Sciatic nerve (tissue), 2 donors: ENCODE results near the gene LAMP1. TPM values are rescaled to one million over a fixed set of nuclear protein-coding genes. Genes with fewer than 3 reads are reported as not detected.
"Not testable (repeated sequence)": the region's sequence is repeated elsewhere in the genome, so short reads cannot be mapped to it uniquely, and the experiment has no call there.

Source experiments
- ATAC-seq: fragments of 200-7000 bp; cut with Tn5 transposase; one replicate; pipeline ENCODE4 v1.9.1; 2020; ENCODE audit warnings: mild to moderate bottlenecking, moderate library complexity
- DNase-seq: peaks from one replicate; pipeline ENCODE4 v3.0.0-alpha.2; 2020; ENCODE audit warnings: low spot score
- intact Hi-C: fragments of 100-400 bp; cut with DNase I; formaldehyde crosslinking; loops from one replicate; pipeline ENCODE4 v1.14.2; 2022
- total RNA-seq: library from RNA; stranded (reverse); fragmentation: NEBNext Ultra II Directional; extraction: Animal tissue kit (Norgen Biotek cat#: 25700); gene quantifications from one replicate; pipeline ENCODE4 v1.2.1, GENCODE V29; 2021
- donor health status: DM: no; HTN: no; CAD: no.
- donor health status: DM: no; HTN: no; CAD: no.

Gene LAMP1
- 183 TPM for total RNA-seq

GRCh38 chr13:113296823-113297369 is at the start of gene LAMP1:
Gene LAMP1 (plus strand): TSS chr13:113297239. CDS start chr13:113297435, 196 bp downstream.
- intact Hi-C loops = no loop called here
- ATAC-seq (peak; percentile 97), DNase-seq (peak; percentile 99)

GRCh38 chr13:113252516-113253095 is 44.4 kb upstream of the LAMP1 start:
- ATAC-seq (no peak), DNase-seq (no peak)
- intact Hi-C loops = no loop called here

GRCh38 chr13:113257908-113258307 is 39.1 kb upstream of the LAMP1 start:
- intact Hi-C loops, DNase-seq, ATAC-seq: not testable (repeated sequence)

GRCh38 chr13:113258321-113259054 is 38.6 kb upstream of the LAMP1 start:
- ATAC-seq (no peak), DNase-seq (no peak)
- intact Hi-C loops = no loop called here

GRCh38 chr13:113260996-113261395 is 36.0 kb upstream of the LAMP1 start:
- intact Hi-C loops = no loop called here
- no peak for ATAC-seq
- DNase-seq = no peak

- ATAC-seq, DNase-seq, intact Hi-C loops: not testable (repeated sequence)
Observed at GRCh38 chr13:113263016-113263415, 34.0 kb upstream of the LAMP1 start.

GRCh38 chr13:113267642-113268405 is 29.2 kb upstream of the LAMP1 start:
- intact Hi-C loops = no loop called here
- peak; percentile 46 for ATAC-seq
- no peak for DNase-seq

- ATAC-seq (no peak), DNase-seq (no peak)
- intact Hi-C loops = no loop called here
Observed at GRCh38 chr13:113272031-113272430, 25.0 kb upstream of the LAMP1 start.

GRCh38 chr13:113272701-113273181 is 24.3 kb upstream of the LAMP1 start:
- peak; percentile 39 for ATAC-seq
- intact Hi-C loops = no loop called here
- no peak for DNase-seq

GRCh38 chr13:113273321-113273720 is 23.7 kb upstream of the LAMP1 start:
- intact Hi-C loops = no loop called here
- ATAC-seq = no peak

GRCh38 chr13:113273851-113274590 is 23.0 kb upstream of the LAMP1 start:
- no peak for DNase-seq
- intact Hi-C loops = no loop called here
- peak; percentile 39 for ATAC-seq

More at GRCh38 chr13:113273321-113273720, 23.7 kb upstream of the LAMP1 start:
- DNase-seq = no peak

- no peak for DNase-seq
- no peak for ATAC-seq
- intact Hi-C loops = no loop called here
Observed at GRCh38 chr13:113274721-113275120, 22.3 kb upstream of the LAMP1 start.

- ATAC-seq (peak; percentile 45), DNase-seq (no peak)
- intact Hi-C loops = no loop called here
Observed at GRCh38 chr13:113275387-113275786, 21.7 kb upstream of the LAMP1 start.

- intact Hi-C loops = no loop called here
- DNase-seq = no peak
- no peak for ATAC-seq
Observed at GRCh38 chr13:113280126-113280525, 16.9 kb upstream of the LAMP1 start.

- no peak for DNase-seq
- intact Hi-C loops = no loop called here
- no peak for ATAC-seq
Observed at GRCh38 chr13:113283904-113284303, 13.1 kb upstream of the LAMP1 start.

- ATAC-seq (no peak), DNase-seq (no peak)
- intact Hi-C loops = no loop called here
Observed at GRCh38 chr13:113288880-113289279, 8.2 kb upstream of the LAMP1 start.

- no peak for DNase-seq
- no peak for ATAC-seq
- intact Hi-C loops = no loop called here
Observed at GRCh38 chr13:113291129-113291528, 5.9 kb upstream of the LAMP1 start.

- intact Hi-C loops = no loop called here
- no peak for DNase-seq
- ATAC-seq = no peak
Observed at GRCh38 chr13:113292021-113292862, 4.8 kb upstream of the LAMP1 start.
